ENCODE data around the gene LRRFIP1.

Gene LRRFIP1

DNA sequence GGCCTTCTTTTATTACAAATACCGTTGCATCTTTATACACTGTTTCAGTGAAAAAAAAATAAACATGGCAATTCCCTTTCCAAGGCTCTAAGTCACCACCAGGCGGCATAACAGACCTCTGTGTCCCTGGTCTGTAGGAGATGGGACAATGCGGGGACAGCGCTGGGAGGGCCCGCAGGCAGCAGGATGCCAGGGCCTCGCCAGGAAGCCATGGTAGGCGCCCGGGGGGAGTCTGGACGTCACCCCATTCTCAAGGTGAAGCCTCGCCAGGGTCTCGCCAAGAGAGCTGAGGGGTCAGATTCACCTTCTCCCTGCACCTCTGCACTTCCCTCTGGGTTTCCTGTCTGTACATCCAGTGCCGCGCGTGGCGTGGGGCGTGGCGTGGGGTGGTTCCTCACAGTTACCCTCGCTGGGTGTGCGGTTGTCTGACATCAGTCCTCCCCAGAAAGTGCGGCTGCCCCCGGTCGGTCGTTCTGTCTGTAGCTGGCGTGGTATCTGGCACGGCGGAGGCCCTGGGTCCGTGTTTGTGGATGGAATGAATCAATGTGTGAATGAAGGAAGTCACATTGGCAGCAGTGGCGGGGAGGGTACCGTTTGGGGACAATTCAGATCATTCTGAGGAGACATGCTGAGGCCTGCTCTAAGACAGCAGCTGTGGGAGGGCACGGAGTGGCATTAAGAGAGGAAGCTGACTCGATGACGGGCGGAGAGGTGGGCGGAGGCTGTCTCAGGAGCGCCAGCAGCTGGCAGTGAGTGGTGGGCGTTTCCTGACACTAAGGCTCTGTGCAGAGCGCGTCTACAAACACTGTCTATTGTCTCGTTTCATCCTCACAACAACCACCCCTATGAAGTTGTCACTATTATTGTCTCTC, 46.0 kb downstream of the LRRFIP1 start:
- H3K4me2 ChIP-seq (ENCODE audit: low read length), result no peak overlapping the region
- peak overlapping the region; percentile 46 for H3K27ac ChIP-seq
- H3K36me3 ChIP-seq (ENCODE audit: control insufficient read depth, insufficient read depth, low read length), result no peaks in the 10 kb centered on the region
- H3K9me3 ChIP-seq (ENCODE audit: control insufficient read depth, low read length), result no peaks in the 10 kb centered on the region
- H3K4me1 ChIP-seq, result peaks cover 8% of the 10 kb centered on the region
- H3K79me2 ChIP-seq, result peaks cover 44% of the 10 kb centered on the region
- no peaks in the 10 kb centered on the region for H3K27me3 ChIP-seq (ENCODE audit: control insufficient read depth, insufficient read depth, low read length)
- H3K9ac ChIP-seq, result no peak overlapping the region
- no peak overlapping the region for H3K4me3 ChIP-seq (ENCODE audit: low read depth, low read length)
- H2AFZ ChIP-seq, result no peak overlapping the region
- TF ChIP-seq, protein P1, sequence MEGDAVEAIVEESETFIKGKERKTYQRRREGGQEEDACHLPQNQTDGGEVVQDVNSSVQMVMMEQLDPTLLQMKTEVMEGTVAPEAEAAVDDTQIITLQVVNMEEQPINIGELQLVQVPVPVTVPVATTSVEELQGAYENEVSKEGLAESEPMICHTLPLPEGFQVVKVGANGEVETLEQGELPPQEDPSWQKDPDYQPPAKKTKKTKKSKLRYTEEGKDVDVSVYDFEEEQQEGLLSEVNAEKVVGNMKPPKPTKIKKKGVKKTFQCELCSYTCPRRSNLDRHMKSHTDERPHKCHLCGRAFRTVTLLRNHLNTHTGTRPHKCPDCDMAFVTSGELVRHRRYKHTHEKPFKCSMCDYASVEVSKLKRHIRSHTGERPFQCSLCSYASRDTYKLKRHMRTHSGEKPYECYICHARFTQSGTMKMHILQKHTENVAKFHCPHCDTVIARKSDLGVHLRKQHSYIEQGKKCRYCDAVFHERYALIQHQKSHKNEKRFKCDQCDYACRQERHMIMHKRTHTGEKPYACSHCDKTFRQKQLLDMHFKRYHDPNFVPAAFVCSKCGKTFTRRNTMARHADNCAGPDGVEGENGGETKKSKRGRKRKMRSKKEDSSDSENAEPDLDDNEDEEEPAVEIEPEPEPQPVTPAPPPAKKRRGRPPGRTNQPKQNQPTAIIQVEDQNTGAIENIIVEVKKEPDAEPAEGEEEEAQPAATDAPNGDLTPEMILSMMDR (IDR thresholded peaks at IDR 0.05), result peak; percentile 25

DNA sequence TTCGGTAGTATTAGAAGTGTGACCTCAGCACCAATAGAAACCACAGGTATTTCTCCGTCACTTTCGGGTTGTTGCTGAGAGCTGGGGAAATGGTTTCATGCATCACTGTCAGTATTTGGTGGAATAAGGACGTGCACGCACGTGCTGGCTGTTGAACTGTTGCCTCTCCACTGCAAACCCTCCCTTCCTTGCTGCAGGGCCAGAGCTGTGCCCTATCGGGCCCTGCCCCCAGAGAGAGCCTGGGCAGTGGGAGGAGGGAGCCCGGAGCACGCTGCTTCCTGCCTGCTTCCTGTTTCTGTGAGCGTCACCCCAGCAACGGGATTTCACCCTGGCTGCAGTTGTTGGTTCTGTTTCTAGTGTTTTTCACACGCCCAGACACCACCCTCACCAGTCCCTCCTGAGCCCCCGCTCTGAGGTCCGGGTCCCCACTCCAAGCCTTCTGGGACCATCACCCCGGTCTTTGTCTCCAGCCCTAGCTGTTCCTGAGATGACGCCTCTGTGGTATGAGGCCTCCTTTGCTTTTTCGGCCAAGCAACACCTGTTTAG, 47.4 kb downstream of the LRRFIP1 start:
- TF ChIP-seq, protein P1 (IDR thresholded peaks at IDR 0.05), result no peak
- H3K36me3 ChIP-seq (ENCODE audit: control insufficient read depth, insufficient read depth, low read length), result no peaks in the 10 kb centered on the region
- H3K79me2 ChIP-seq, result peaks cover 50% of the 10 kb centered on the region
- peak overlapping the region; percentile 24 for H3K4me3 ChIP-seq (ENCODE audit: low read depth, low read length)
- peak overlapping the region; percentile 52 for H3K27ac ChIP-seq
- peaks cover 8% of the 10 kb centered on the region for H3K4me1 ChIP-seq
- H3K4me2 ChIP-seq (ENCODE audit: low read length), result peak overlapping the region; percentile 50
- no peaks in the 10 kb centered on the region for H3K27me3 ChIP-seq (ENCODE audit: control insufficient read depth, insufficient read depth, low read length)
- peak overlapping the region; percentile 40 for H2AFZ ChIP-seq
- H3K9ac ChIP-seq, result no peak overlapping the region
- H3K9me3 ChIP-seq (ENCODE audit: control insufficient read depth, low read length), result no peaks in the 10 kb centered on the region

DNA sequence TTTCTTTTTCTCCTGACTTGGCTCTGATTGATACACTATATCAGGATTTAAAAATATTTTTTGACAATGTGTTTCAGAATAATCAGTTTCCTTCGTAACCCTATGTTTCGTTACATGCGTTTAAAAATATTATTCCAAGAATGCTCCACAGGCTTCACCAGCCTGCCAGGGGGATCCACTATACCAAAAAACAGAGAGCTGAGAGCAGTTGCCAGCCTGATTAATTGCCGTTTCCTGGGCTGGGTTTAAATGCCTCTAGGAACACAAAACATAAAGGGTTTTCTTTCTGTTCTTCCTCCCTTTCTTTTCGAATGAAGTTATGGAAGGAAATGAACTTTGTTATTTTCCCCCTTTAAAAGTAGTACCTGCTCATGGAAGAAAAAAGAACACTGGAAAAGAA, 47.9 kb downstream of the LRRFIP1 start:
- Histone ChIP-seq H3K9ac (no peak overlapping the region), H3K9me3 (ENCODE audit: control insufficient read depth, low read length) (no peaks in the 10 kb centered on the region), H3K36me3 (ENCODE audit: control insufficient read depth, insufficient read depth, low read length) (no peaks in the 10 kb centered on the region), H3K4me1 (peaks cover 8% of the 10 kb centered on the region), H3K27ac (peak overlapping the region; percentile 52), H3K4me2 (ENCODE audit: low read length) (peak overlapping the region; percentile 50), H3K79me2 (peaks cover 50% of the 10 kb centered on the region), H3K27me3 (ENCODE audit: control insufficient read depth, insufficient read depth, low read length) (no peaks in the 10 kb centered on the region), H2AFZ (no peak overlapping the region), H3K4me3 (ENCODE audit: low read depth, low read length) (peak overlapping the region; percentile 24)
- TF ChIP-seq, protein P1 (IDR thresholded peaks at IDR 0.05), result no peak

DNA sequence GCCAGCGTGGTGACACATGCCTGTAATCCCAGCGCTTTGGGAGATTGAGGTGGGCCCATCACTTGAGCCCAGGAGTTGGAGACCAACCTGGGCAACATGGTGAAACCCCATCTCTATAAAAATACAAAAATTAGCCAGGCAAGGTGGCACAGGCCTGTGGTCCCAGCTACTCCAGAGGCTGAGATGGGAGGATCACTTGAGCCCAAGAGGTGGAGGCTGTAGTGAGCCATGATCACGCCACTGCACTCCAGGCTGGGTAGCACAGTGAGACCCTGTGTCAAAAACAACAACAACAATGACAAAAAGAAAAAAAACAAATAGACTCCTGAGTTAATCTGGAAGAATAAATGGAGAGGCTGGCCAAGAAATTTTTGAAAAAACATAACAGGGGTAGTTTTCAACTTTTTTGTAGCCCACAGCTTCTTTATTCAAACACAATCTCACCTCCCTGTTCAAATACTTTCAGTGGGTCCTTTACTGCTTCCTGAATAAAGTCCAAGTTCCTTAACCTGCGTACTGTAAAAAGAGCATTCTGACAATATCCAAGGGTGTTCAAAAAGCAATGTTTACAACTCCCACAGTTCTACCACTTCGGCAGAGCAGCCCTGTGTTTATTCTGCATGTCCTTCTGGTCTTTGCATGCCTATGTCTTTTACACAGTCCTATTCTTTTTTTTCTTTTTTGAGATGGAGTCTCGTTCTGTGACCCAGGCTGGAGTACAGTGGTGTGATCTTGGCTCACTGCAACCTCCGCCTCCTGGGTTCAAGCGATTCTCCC, 53.5 kb downstream of the LRRFIP1 start:
- no peaks in the 10 kb centered on the region for H3K4me1 ChIP-seq
- no peak overlapping the region for H2AFZ ChIP-seq
- no peaks in the 10 kb centered on the region for H3K36me3 ChIP-seq (ENCODE audit: control insufficient read depth, insufficient read depth, low read length)
- TF ChIP-seq, protein P1 (IDR thresholded peaks at IDR 0.05), result no peak
- H3K4me2 ChIP-seq (ENCODE audit: low read length), result no peak overlapping the region
- no peak overlapping the region for H3K9ac ChIP-seq
- H3K79me2 ChIP-seq, result peaks cover 59% of the 10 kb centered on the region
- no peak overlapping the region for H3K4me3 ChIP-seq (ENCODE audit: low read depth, low read length)
- H3K9me3 ChIP-seq (ENCODE audit: control insufficient read depth, low read length), result no peaks in the 10 kb centered on the region
- H3K27me3 ChIP-seq (ENCODE audit: control insufficient read depth, insufficient read depth, low read length), result no peaks in the 10 kb centered on the region
- no peak overlapping the region for H3K27ac ChIP-seq

Measured in parathyroid adenoma (tissue), 2 donors.